K562 (cell line): ENCODE results near the gene ENDOV. TPM values are rescaled to one million over a fixed set of nuclear protein-coding genes. Genes with fewer than 3 reads are reported as not detected.

Source experiments
- ATAC-seq: fragments of 200-7000 bp; cut with Tn5 transposase; 3 replicates; pipeline ENCODE4 v1.9.1; 2020; ENCODE audit warnings: moderate library complexity
- BruUV-seq: library from RNA; stranded (reverse); fragments of 400-500 nt; replicated peaks from 2 replicates; lab custom pipeline; 2021; lab: Mats Ljungman, UMichigan
- CTCF ChIA-PET: fragments of 300-600 bp; formaldehyde crosslinking; extraction: SDS; loops from one replicate; lab custom pipeline; 2021; ENCODE audit warnings: low intra/inter-chr PET ratio; lab: Yijun Ruan, JAX
- POLR2A ChIA-PET: fragments of 300-600, 350-650 bp; sonication (Branson Sonifier 250); formaldehyde crosslinking; extraction: SDS; loops from one replicate; lab custom pipeline; 2021; ENCODE audit warnings: antibody characterized with exemption, inconsistent platforms; lab: Yijun Ruan, JAX
- DNase-seq, 4 experiments: peaks; one replicate each; pipeline versions ENCODE4 v3.0.0 to v3.0.0-alpha.2; 2011 to 2018; ENCODE audit warnings: low spot score in 3 of 4, mixed read lengths in 3 of 4; ENCODE audit errors: extremely low read depth in 1 of 4
- FAIRE-seq: peaks from 2 replicates; lab custom pipeline; 2011; peaks lifted over from hg19 to GRCh38; lab: Jason Lieb, UNC
- H2AFZ ChIP-seq: 2 replicates; pipeline ENCODE4 v1.6.0; 2011; ENCODE audit warnings: low read depth, low read length, control low read depth, inconsistent platforms
- H3K27ac ChIP-seq: fragments of 200-600 bp; 3 replicates; pipeline ENCODE4 v1.8.0; 2011; ENCODE audit warnings: low read depth, mild to moderate bottlenecking, control low read depth, inconsistent platforms, low read length, moderate library complexity, mixed read lengths; ENCODE audit errors: extremely low read depth
- H3K27me3 ChIP-seq, 2 experiments: fragments of 300-600 bp in 1 of 2; 2 replicates in 1 of 2; 3 replicates in 1 of 2; pipeline versions ENCODE4 v1.6.0 to v1.8.0; 2011; ENCODE audit warnings: inconsistent platforms in 2 of 2, low read length in 2 of 2, mild to moderate bottlenecking in 1 of 2, mixed read lengths in 1 of 2, moderate library complexity in 1 of 2; ENCODE audit not compliant: control insufficient read depth in 2 of 2, insufficient read depth in 2 of 2
- H3K36me3 ChIP-seq: fragments of 300-600 bp; 3 replicates; pipeline ENCODE4 v1.8.0; 2011; ENCODE audit warnings: mild to moderate bottlenecking, low read length, inconsistent platforms; ENCODE audit not compliant: control insufficient read depth, insufficient read depth
- H3K4me1 ChIP-seq, 2 experiments: fragments of 200-600 bp in 1 of 2; replicated peaks in 1 of 2; 2 replicates in 1 of 2; 3 replicates in 1 of 2; pipeline versions ENCODE4 v1.5.1 to v1.8.0; 2011; ENCODE audit warnings: inconsistent platforms in 2 of 2, low read length in 2 of 2, mild to moderate bottlenecking in 1 of 2, mixed read lengths in 1 of 2, moderate library complexity in 1 of 2; ENCODE audit not compliant: control insufficient read depth in 2 of 2, insufficient read depth in 2 of 2
- H3K4me2 ChIP-seq: 2 replicates; pipeline ENCODE4 v1.6.1; 2011; ENCODE audit warnings: low read length, control low read depth, inconsistent platforms, mixed read lengths; ENCODE audit not compliant: insufficient read depth
- H3K4me3 ChIP-seq: fragments of 200-600 bp; sonication (generic), shearing (Covaris generic); 2 replicates; pipeline ENCODE4 v1.5.1; 2016; ENCODE audit warnings: control low read depth, inconsistent platforms
- H3K79me2 ChIP-seq: fragments of 200-600 bp; 3 replicates; pipeline ENCODE4 v1.8.0; 2011; ENCODE audit warnings: low read length, inconsistent platforms; ENCODE audit not compliant: control insufficient read depth, insufficient read depth
- H3K9ac ChIP-seq, 2 experiments: 2 replicates each; pipeline versions ENCODE4 v1.6.0 to v1.6.1; 2011; ENCODE audit warnings: low read depth in 2 of 2, low read length in 2 of 2, control low read depth in 1 of 2, inconsistent platforms in 1 of 2, mild to moderate bottlenecking in 1 of 2, mixed read lengths in 1 of 2; ENCODE audit not compliant: insufficient read depth in 1 of 2
- H3K9me1 ChIP-seq: one replicate; pipeline ENCODE4 v1.6.0; 2011; ENCODE audit warnings: inconsistent platforms, mild to moderate bottlenecking, low read length, moderate library complexity; ENCODE audit not compliant: control insufficient read depth, insufficient read depth
- H3K9me3 ChIP-seq: replicated peaks from 2 replicates; pipeline ENCODE4 v1.5.1; 2011; ENCODE audit warnings: low read depth, low read length, inconsistent platforms; ENCODE audit not compliant: control insufficient read depth, insufficient read depth
- H4K20me1 ChIP-seq: replicated peaks from 2 replicates; pipeline ENCODE4 v1.6.1; 2011; ENCODE audit warnings: low read length, inconsistent platforms, mixed read lengths; ENCODE audit not compliant: control insufficient read depth, insufficient read depth
- ATF2 ChIP-seq: sonication (generic); formaldehyde crosslinking; IDR thresholded peaks from 2 replicates; pipeline ENCODE4 v1.8.1; 2022; ENCODE audit warnings: missing genetic modification reagents
- KDM4B ChIP-seq, 2 experiments: fragments of 450-650 bp in 1 of 2; sonication (generic) in 1 of 2; IDR thresholded peaks; 2 replicates each; pipeline ENCODE4 v1.6.1; 2016 to 2017; ENCODE audit warnings: borderline replicate concordance in 2 of 2, antibody characterized with exemption in 1 of 2, low read depth in 1 of 2, mild to moderate bottlenecking in 1 of 2
- MED1 ChIP-seq: sonication (generic); formaldehyde crosslinking; IDR thresholded peaks from 2 replicates; pipeline ENCODE4 v1.8.1; 2023; ENCODE audit warnings: missing genetic modification reagents, borderline replicate concordance
- MYC ChIP-seq, 2 experiments: fragments of 250-450 bp in 1 of 2; sonication (Bioruptor Pico) in 1 of 2; IDR thresholded peaks; 2 replicates each; pipeline versions ENCODE4 v1.5.1 to v1.6.1; 2012 to 2021; ENCODE audit warnings: low read depth in 2 of 2, borderline replicate concordance in 1 of 2, improper control_type of control experiment in 1 of 2, low read length in 1 of 2, mild to moderate bottlenecking in 1 of 2, moderate library complexity in 1 of 2
- NBN ChIP-seq: fragments of 450-650 bp; IDR thresholded peaks from 2 replicates; pipeline ENCODE4 v1.6.1; 2016; ENCODE audit warnings: low read depth, mild to moderate bottlenecking
- NR1H2 ChIP-seq: sonication (generic); formaldehyde crosslinking; IDR thresholded peaks from 2 replicates; pipeline ENCODE4 v1.4.0; 2020; ENCODE audit warnings: mild to moderate bottlenecking, missing genetic modification reagents
- ZSCAN29 ChIP-seq: fragments of 450-650 bp; IDR thresholded peaks from 2 replicates; pipeline ENCODE4 v1.6.1; 2017
- WGBS: fragments of 100-300 bp; shearing (Covaris generic); methylation state at CpG from one replicate; pipeline ENCODE4 v1.1.6; 2016; ENCODE audit warnings: low coverage, mixed read lengths; ENCODE audit not compliant: insufficient coverage; ENCODE audit errors: missing lambda C conversion rate; 5-methylcytosine and 5-hydroxymethylcytosine counted together
- in situ Hi-C: fragments of 300-500 bp; cut with MboI; formaldehyde crosslinking; loops from 4 replicates; pipeline ENCODE4 v1.15.0; 2018; ENCODE audit warnings: inconsistent platforms, mixed read lengths
- intact Hi-C: fragments of 100-400 bp; cut with micrococcal nuclease; formaldehyde crosslinking; loops from 2 replicates; pipeline ENCODE4 v1.14.2; 2022
- polyA plus RNA-seq, 8 experiments: library from polyadenylated mRNA; depleted of rRNA in 4 of 8; stranded (reverse) in 5 of 8; unstranded in 3 of 8; fragments of >200 nt; fragmentation: Nextera tagmentation in 2 of 8; fragmentation: Illumina TruSeq in 1 of 8; extraction: Ambion mirVana in 2 of 8; extraction: Trizol in 1 of 8; gene quantifications; 2 replicates each; pipeline versions ENCODE4 v1.2.1 to v1.2.3, GENCODE V29; 2011 to 2014; ENCODE audit warnings: inconsistent platforms in 1 of 8, missing spikeins in 1 of 8
- total RNA-seq, 7 experiments: library from RNA; depleted of rRNA in 6 of 7; stranded (reverse); fragments of >200 nt in 6 of 7; fragmentation: Illumina TruSeq in 2 of 7; extraction: Trizol in 2 of 7; gene quantifications; 2 replicates each; pipeline versions ENCODE4 v1.2.1 to v1.2.3, GENCODE V29; 2011 to 2021; ENCODE audit warnings: low replicate concordance in 1 of 7

The ENDOV gene
- total and polyA plus RNA-seq, 9 of the 15 experiments (the other 6 are each of a cell fraction or from before 2014, with no cell fraction given) = 1.2 to 8.2 (median 3.7) TPM

GRCh38 chr17:80438806-80439205 lies 23.8 kb downstream of the ENDOV start:
- H3K4me2 ChIP-seq = no peak overlapping the region
- no peaks in the 10 kb centered on the region for H3K79me2 ChIP-seq
- in situ Hi-C loops (no loop called here), intact Hi-C loops (no loop called here)
- no peak overlapping the region for H3K27ac ChIP-seq
- H3K4me3 ChIP-seq = no peak overlapping the region
- FAIRE-seq (no peak), ATAC-seq (no peak), DNase-seq (no peak)
- TF ChIP-seq NR1H2 (CRISPR knock-in tag) = no peak
- no peak for TF ChIP-seq ZSCAN29
- TF ChIP-seq MED1 (CRISPR knock-in tag) = no peak
- no peak for TF ChIP-seq NBN
- TF ChIP-seq MYC (IDR thresholded peaks at IDR 0.05; ENCODE audit: low read depth, low read length) = no peak
- TF ChIP-seq MYC (CRISPR knock-in tag; IDR thresholded peaks at IDR 0.05; ENCODE audit: borderline replicate concordance, low read depth) = no peak
- no peak for TF ChIP-seq KDM4B (IDR thresholded peaks at IDR 0.05; ENCODE audit: borderline replicate concordance in 2 of 2, low read depth in 1 of 2)
- no peak for TF ChIP-seq ATF2 (CRISPR knock-in tag)
- peaks cover 8% of the 10 kb centered on the region for H4K20me1 ChIP-seq
- peaks cover 0 to 16% of the 10 kb centered on the region in 2 experiments; a peak in 2 of 5 replicates for H3K4me1 ChIP-seq
- ChIA-PET POLR2A (interaction anchor here (0.7 kb wide), 1 partner anchor 104 kb away, joined by 3 read pairs; no protein-coding TSS in a partner anchor), CTCF (no interaction called here)
- H3K36me3 ChIP-seq = no peaks in the 10 kb centered on the region
- H3K27me3 ChIP-seq = peaks cover 22 to 49% of the 10 kb centered on the region in 2 experiments; a peak in 3 of 5 replicates
- no TSS peak for BruUV-seq
- no peaks in the 10 kb centered on the region for H3K9me1 ChIP-seq
- H3K9ac ChIP-seq = no peak overlapping the region; a peak in 1 of 4 replicates
- H3K9me3 ChIP-seq = no peaks in the 10 kb centered on the region; the same call in 1 of the 2 replicates
- WGBS = 2% methylated on average over 5 of the region's 5 CpGs
- H2AFZ ChIP-seq = no peak overlapping the region
